ENCODE measurements around the gene CAMK2B.

Gene CAMK2B

GRCh38 chr7:44262031-44262430 lies 63.4 kb downstream of the CAMK2B start:
- H3K79me2 ChIP-seq (ENCODE audit: low read length) = no peaks in the 10 kb centered on the region
- H3K4me2 ChIP-seq (ENCODE audit: low read depth, low read length) = no peak overlapping the region
- no peak overlapping the region for H3K27ac ChIP-seq (ENCODE audit: low read length)
- H2AFZ ChIP-seq (ENCODE audit: low read length) = no peak overlapping the region
- no peak overlapping the region for H3K4me3 ChIP-seq (ENCODE audit: low read length)
- no peaks in the 10 kb centered on the region for H3K9me2 ChIP-seq (replicated peaks; ENCODE audit: insufficient read depth, low read length)
- H3K27me3 ChIP-seq (replicated peaks; ENCODE audit: insufficient read depth, low read length) = peaks cover 18% of the 10 kb centered on the region
- H3K9me3 ChIP-seq (replicated peaks; ENCODE audit: insufficient read depth, low read length) = no peaks in the 10 kb centered on the region
- no peak for DNase-seq
- no peaks in the 10 kb centered on the region for H4K20me1 ChIP-seq (ENCODE audit: insufficient read depth, low read length)
- H3K4me1 ChIP-seq (ENCODE audit: low read length) = peaks cover 22% of the 10 kb centered on the region
- peaks cover 7% of the 10 kb centered on the region; the same call in 1 of the 2 replicates for H3F3A ChIP-seq (ENCODE audit: insufficient read depth, low read length)
- H3K9ac ChIP-seq (ENCODE audit: low read length) = no peak overlapping the region
- no peak for TF ChIP-seq EZH2phosphoT487 (IDR thresholded peaks at IDR 0.05; ENCODE audit: low read length)
- no peak for TF ChIP-seq EZH2 (optimal IDR thresholded peaks at IDR 0.05; ENCODE audit: low read depth, low read length)
- no peak for TF ChIP-seq CTCF (IDR thresholded peaks at IDR 0.05; ENCODE audit: low read length)
- H3K36me3 ChIP-seq (replicated peaks; ENCODE audit: insufficient read depth, low read length) = no peaks in the 10 kb centered on the region

- no peak overlapping the region for H3K9ac ChIP-seq (ENCODE audit: low read length)
- peaks cover 22% of the 10 kb centered on the region for H3K4me1 ChIP-seq (ENCODE audit: low read length)
- no peaks in the 10 kb centered on the region for H3K9me3 ChIP-seq (replicated peaks; ENCODE audit: insufficient read depth, low read length)
- H2AFZ ChIP-seq (ENCODE audit: low read length) = no peak overlapping the region
- H3K27ac ChIP-seq (ENCODE audit: low read length) = no peak overlapping the region
- no peak for DNase-seq
- H3K36me3 ChIP-seq (replicated peaks; ENCODE audit: insufficient read depth, low read length) = no peaks in the 10 kb centered on the region
- no peaks in the 10 kb centered on the region for H3K79me2 ChIP-seq (ENCODE audit: low read length)
- peaks cover 7% of the 10 kb centered on the region; the same call in 1 of the 2 replicates for H3F3A ChIP-seq (ENCODE audit: insufficient read depth, low read length)
- no peak overlapping the region for H3K4me2 ChIP-seq (ENCODE audit: low read depth, low read length)
- H3K9me2 ChIP-seq (replicated peaks; ENCODE audit: insufficient read depth, low read length) = no peaks in the 10 kb centered on the region
- no peak for TF ChIP-seq CTCF (IDR thresholded peaks at IDR 0.05; ENCODE audit: low read length)
- TF ChIP-seq EZH2 (optimal IDR thresholded peaks at IDR 0.05; ENCODE audit: low read depth, low read length) = no peak
- no peak for TF ChIP-seq EZH2phosphoT487 (IDR thresholded peaks at IDR 0.05; ENCODE audit: low read length)
- no peaks in the 10 kb centered on the region for H4K20me1 ChIP-seq (ENCODE audit: insufficient read depth, low read length)
- H3K4me3 ChIP-seq (ENCODE audit: low read length) = no peak overlapping the region
- H3K27me3 ChIP-seq (replicated peaks; ENCODE audit: insufficient read depth, low read length) = peaks cover 10% of the 10 kb centered on the region; the same call in 1 of the 2 replicates
Measured at GRCh38 chr7:44261240-44261639, 64.2 kb downstream of the CAMK2B start.

- Histone ChIP-seq H3F3A (ENCODE audit: insufficient read depth, low read length) (peaks cover 7% of the 10 kb centered on the region; the same call in 1 of the 2 replicates), H3K4me1 (ENCODE audit: low read length) (peaks cover 22% of the 10 kb centered on the region), H3K36me3 (replicated peaks; ENCODE audit: insufficient read depth, low read length) (no peaks in the 10 kb centered on the region), H3K27me3 (replicated peaks; ENCODE audit: insufficient read depth, low read length) (no peaks in the 10 kb centered on the region), H3K79me2 (ENCODE audit: low read length) (no peaks in the 10 kb centered on the region), H2AFZ (ENCODE audit: low read length) (no peak overlapping the region), H3K9me2 (replicated peaks; ENCODE audit: insufficient read depth, low read length) (no peaks in the 10 kb centered on the region), H3K9me3 (replicated peaks; ENCODE audit: insufficient read depth, low read length) (no peaks in the 10 kb centered on the region), H3K4me3 (ENCODE audit: low read length) (no peak overlapping the region), H3K4me2 (ENCODE audit: low read depth, low read length) (no peak overlapping the region), H4K20me1 (ENCODE audit: insufficient read depth, low read length) (no peaks in the 10 kb centered on the region), H3K27ac (ENCODE audit: low read length) (no peak overlapping the region), H3K9ac (ENCODE audit: low read length) (no peak overlapping the region)
- no peak for DNase-seq
- TF ChIP-seq EZH2phosphoT487 (IDR thresholded peaks at IDR 0.05; ENCODE audit: low read length) = no peak
- no peak for TF ChIP-seq EZH2 (optimal IDR thresholded peaks at IDR 0.05; ENCODE audit: low read depth, low read length)
- no peak for TF ChIP-seq CTCF (IDR thresholded peaks at IDR 0.05; ENCODE audit: low read length)
Measured at GRCh38 chr7:44259547-44260457, 65.6 kb downstream of the CAMK2B start.

Measured in MM.1S (cell line).